HPDE6-E6E7 (cell line): ENCODE measurements around the gene BCL11B.
A peak's percentile ranks its signal among the peaks of the same experiment; 100 is the strongest.

Source experiments
- DNase-seq: peaks from one replicate; pipeline ENCODE4 v3.0.0; 2011; ENCODE audit warnings: missing footprints; ENCODE audit errors: extremely low spot score

Gene BCL11B

GRCh38 chr14:99137001-99137700 lies 134.8 kb downstream of the BCL11B start:
- no peak for DNase-seq

GRCh38 chr14:99136401-99136800 lies 135.6 kb downstream of the BCL11B start:
- no peak for DNase-seq

- no peak for DNase-seq
Observed at GRCh38 chr14:99136047-99136400, 136.0 kb downstream of the BCL11B start.

- no peak for DNase-seq
Observed at GRCh38 chr14:99134516-99135046, 137.4 kb downstream of the BCL11B start.

GRCh38 chr14:99133636-99134515 lies 138.1 kb downstream of the BCL11B start:
- no peak for DNase-seq

GRCh38 chr14:99132821-99133635 lies 139.0 kb downstream of the BCL11B start:
- DNase-seq, result no peak

- DNase-seq, result no peak
Observed at GRCh38 chr14:99131632-99132271, 140.2 kb downstream of the BCL11B start.

GRCh38 chr14:99129998-99130397 lies 142.0 kb downstream of the BCL11B start:
- no peak for DNase-seq

- no peak for DNase-seq
Observed at GRCh38 chr14:99129211-99129696, 142.7 kb downstream of the BCL11B start.

GRCh38 chr14:99128185-99128584 lies 143.8 kb downstream of the BCL11B start:
- no peak for DNase-seq

- DNase-seq, result peak; percentile 48
Observed at GRCh38 chr14:99127651-99128167, 144.3 kb downstream of the BCL11B start.

GRCh38 chr14:99125616-99126431 lies 146.2 kb downstream of the BCL11B start:
- no peak for DNase-seq

- DNase-seq, result no peak
Observed at GRCh38 chr14:99125113-99125512, 146.9 kb downstream of the BCL11B start.

GRCh38 chr14:99124482-99125105 lies 147.4 kb downstream of the BCL11B start:
- no peak for DNase-seq

- DNase-seq, result no peak
Observed at GRCh38 chr14:99123208-99123870, 148.7 kb downstream of the BCL11B start.

- DNase-seq, result no peak
Observed at GRCh38 chr14:99122521-99123125, 149.4 kb downstream of the BCL11B start.

- DNase-seq, result no peak
Observed at GRCh38 chr14:99121319-99121875, 150.6 kb downstream of the BCL11B start.

GRCh38 chr14:99120526-99121318 lies 151.3 kb downstream of the BCL11B start:
- no peak for DNase-seq
